SK-N-SH (cell line): ENCODE data around the gene GMPPB. TPM values are rescaled to one million over a fixed set of nuclear protein-coding genes. Genes with fewer than 3 reads are reported as not detected.

Experiments
- CTCF ChIA-PET: fragments of 300-600, 350-600 bp; formaldehyde crosslinking; extraction: SDS; loops from one replicate; lab custom pipeline; 2021; lab: Yijun Ruan, JAX
- POLR2A ChIA-PET: fragments of 350-600 bp; sonication (Branson Sonifier 250); formaldehyde crosslinking; extraction: SDS; loops from one replicate; lab custom pipeline; 2020; ENCODE audit warnings: antibody characterized with exemption, inconsistent platforms; lab: Yijun Ruan, JAX
- DNase-seq: peaks from one replicate; pipeline ENCODE4 v3.0.0; 2012
- H2AFZ ChIP-seq: fragments of 200-600 bp; sonication (generic); 2 replicates; pipeline ENCODE4 v1.8.1; 2016; ENCODE audit warnings: antibody characterized with exemption, mild to moderate bottlenecking, low read depth
- H3F3A ChIP-seq: fragments of 200-600 bp; sonication (generic); replicated peaks from 2 replicates; pipeline ENCODE3; 2016; ENCODE audit warnings: antibody characterized with exemption, mild to moderate bottlenecking; ENCODE audit not compliant: insufficient read depth
- H3K27ac ChIP-seq, 2 experiments: fragments of 200-500 bp in 1 of 2; fragments of 200-600 bp in 1 of 2; sonication (Bioruptor generic) in 1 of 2; sonication (generic), shearing (Covaris generic) in 1 of 2; 2 replicates each; pipeline versions ENCODE4 v1.5.1 to v1.6.1; 2014 to 2016; ENCODE audit warnings: low read depth in 2 of 2, inconsistent platforms in 1 of 2, low read length in 1 of 2, mild to moderate bottlenecking in 1 of 2, mixed read lengths in 1 of 2
- H3K27me3 ChIP-seq: fragments of 200-600 bp; sonication (generic), shearing (Covaris generic); 2 replicates; pipeline ENCODE4 v1.6.1; 2016; ENCODE audit warnings: mixed run types; ENCODE audit not compliant: insufficient read depth
- H3K36me3 ChIP-seq, 2 experiments: fragments of 200-500 bp in 1 of 2; fragments of 200-600 bp in 1 of 2; sonication (Bioruptor generic) in 1 of 2; sonication (generic) in 1 of 2; replicated peaks in 1 of 2; 2 replicates each; pipeline versions ENCODE3 to v1.5.1; 2014 to 2016; ENCODE audit warnings: low read length in 1 of 2, mild to moderate bottlenecking in 1 of 2; ENCODE audit not compliant: insufficient read depth in 2 of 2, control insufficient read depth in 1 of 2
- H3K4me1 ChIP-seq, 2 experiments: fragments of 200-500 bp in 1 of 2; fragments of 200-600 bp in 1 of 2; sonication (Bioruptor generic) in 1 of 2; sonication (generic), shearing (Covaris generic) in 1 of 2; 2 replicates each; pipeline versions ENCODE4 v1.5.1 to v1.6.1; 2014 to 2016; ENCODE audit warnings: low read depth in 1 of 2, low read length in 1 of 2, mixed run types in 1 of 2; ENCODE audit not compliant: insufficient read depth in 2 of 2, control insufficient read depth in 1 of 2
- H3K4me2 ChIP-seq: fragments of 200-600 bp; sonication (generic), shearing (Covaris generic); 2 replicates; pipeline ENCODE4 v1.6.1; 2017; ENCODE audit warnings: mixed run types
- H3K4me3 ChIP-seq, 2 experiments: fragments of 200-500 bp in 1 of 2; fragments of 200-600 bp in 1 of 2; sonication (Bioruptor generic) in 1 of 2; sonication (generic), shearing (Covaris generic) in 1 of 2; 2 replicates each; pipeline versions ENCODE4 v1.5.1 to v1.8.1; 2014 to 2016; ENCODE audit warnings: low read depth in 2 of 2, inconsistent platforms in 1 of 2, low read length in 1 of 2, mild to moderate bottlenecking in 1 of 2, mixed read lengths in 1 of 2, moderate library complexity in 1 of 2
- H3K79me2 ChIP-seq: fragments of 200-600 bp; sonication (generic); 2 replicates; pipeline ENCODE4 v1.8.1; 2017; ENCODE audit warnings: mild to moderate bottlenecking; ENCODE audit not compliant: insufficient read depth
- H3K9ac ChIP-seq: fragments of 200-600 bp; sonication (generic); 2 replicates; pipeline ENCODE4 v1.6.1; 2017; ENCODE audit warnings: mixed run types
- H3K9me2 ChIP-seq: fragments of 200-600 bp; sonication (generic); 2 replicates; pipeline ENCODE4 v1.6.1; 2017; ENCODE audit warnings: mixed run types
- H3K9me3 ChIP-seq: fragments of 200-600 bp; sonication (generic); 2 replicates; pipeline ENCODE4 v1.6.1; 2017; ENCODE audit warnings: mixed run types, mild to moderate bottlenecking, moderate library complexity
- H4K20me1 ChIP-seq: fragments of 200-600 bp; sonication (generic); 2 replicates; pipeline ENCODE4 v1.6.1; 2017; ENCODE audit warnings: mild to moderate bottlenecking, mixed run types; ENCODE audit not compliant: insufficient read depth
- CHD2 ChIP-seq: fragments of 150-350 bp; IDR thresholded peaks from 2 replicates; pipeline ENCODE4 v1.6.1; 2018; ENCODE audit warnings: low read length; ENCODE audit not compliant: partially characterized antibody
- ELF1 ChIP-seq: IDR thresholded peaks from 2 replicates; pipeline ENCODE4 v1.4.0; 2012
- FOSL2 ChIP-seq: IDR thresholded peaks from 2 replicates; pipeline ENCODE4 v1.4.0; 2012; ENCODE audit warnings: low read depth, mild to moderate bottlenecking, moderate library complexity, borderline replicate concordance
- FOXM1 ChIP-seq: IDR thresholded peaks from 2 replicates; pipeline ENCODE4 v1.4.0; 2012; ENCODE audit warnings: low read depth, mild to moderate bottlenecking
- GABPA ChIP-seq: IDR thresholded peaks from 2 replicates; pipeline ENCODE4 v1.4.0; 2012; ENCODE audit warnings: low read depth, mild to moderate bottlenecking
- GATA2 ChIP-seq: sonication (generic); formaldehyde crosslinking; IDR thresholded peaks from 2 replicates; pipeline ENCODE4 v1.5.0; 2020; ENCODE audit warnings: mild to moderate bottlenecking, missing genetic modification reagents
- MEF2A ChIP-seq: IDR thresholded peaks from 2 replicates; pipeline ENCODE4 v1.4.0; 2012; ENCODE audit warnings: low read depth, borderline replicate concordance
- NRF1 ChIP-seq: IDR thresholded peaks from 2 replicates; pipeline ENCODE4 v1.6.1; 2012; ENCODE audit warnings: low read depth, mild to moderate bottlenecking, low read length
- POLR2AphosphoS5 ChIP-seq: IDR thresholded peaks from 2 replicates; pipeline ENCODE4 v1.6.1; 2012; ENCODE audit warnings: low read depth, low read length
- RCOR1 ChIP-seq: fragments of 150-350 bp; IDR thresholded peaks from 2 replicates; pipeline ENCODE4 v1.6.1; 2017; ENCODE audit warnings: antibody characterized with exemption, low read length
- RFX5 ChIP-seq: IDR thresholded peaks from 2 replicates; pipeline ENCODE4 v1.6.1; 2012; ENCODE audit warnings: mild to moderate bottlenecking, improper control_type of control experiment, low read length
- RXRA ChIP-seq: IDR thresholded peaks from 2 replicates; pipeline ENCODE4 v1.4.0; 2012; ENCODE audit warnings: low read depth, mild to moderate bottlenecking, borderline replicate concordance
- TAF1 ChIP-seq: IDR thresholded peaks from 2 replicates; pipeline ENCODE4 v1.6.1; 2012; ENCODE audit warnings: low read depth, mild to moderate bottlenecking, low read length, moderate library complexity, borderline replicate concordance
- TCF12 ChIP-seq: IDR thresholded peaks from 2 replicates; pipeline ENCODE4 v1.4.0; 2012
- TEAD4 ChIP-seq: IDR thresholded peaks from 2 replicates; pipeline ENCODE4 v1.4.0; 2012; ENCODE audit warnings: mild to moderate bottlenecking, borderline replicate concordance; ENCODE audit not compliant: insufficient read depth
- YY1 ChIP-seq: IDR thresholded peaks from 2 replicates; pipeline ENCODE4 v1.4.0; 2012; ENCODE audit warnings: low read depth, mild to moderate bottlenecking
- WGBS: methylation state at CpG from one replicate; pipeline ENCODE4 v1.1.6; 2017; ENCODE audit warnings: low lambda C conversion rate; 5-methylcytosine and 5-hydroxymethylcytosine counted together
- polyA plus RNA-seq, 3 experiments: library from polyadenylated mRNA; depleted of rRNA; stranded (reverse); fragments of >200 nt; gene quantifications; 2 replicates each; pipeline ENCODE4 v1.2.3, GENCODE V29; 2012
- TF ChIP-seq, protein P1 (sequence below): fragments of 150-350 bp; IDR thresholded peaks from 2 replicates; pipeline ENCODE4 v1.6.1; 2017; ENCODE audit warnings: antibody characterized with exemption, low read length, low read depth, borderline replicate concordance
- TF ChIP-seq, protein P2 (sequence below): IDR thresholded peaks from 2 replicates; pipeline ENCODE4 v1.4.0; 2012; ENCODE audit warnings: low read depth
- TF ChIP-seq, protein P3 (sequence below): fragments of 200-600 bp; sonication (generic); IDR thresholded peaks from 2 replicates; pipeline ENCODE4 v1.6.1; 2017; ENCODE audit warnings: antibody characterized with exemption, mild to moderate bottlenecking, moderate library complexity

The GMPPB gene
- polyA plus RNA-seq, 1 of the 3 experiments (the other 2 are of a cell fraction): 25.1 TPM

DNA sequence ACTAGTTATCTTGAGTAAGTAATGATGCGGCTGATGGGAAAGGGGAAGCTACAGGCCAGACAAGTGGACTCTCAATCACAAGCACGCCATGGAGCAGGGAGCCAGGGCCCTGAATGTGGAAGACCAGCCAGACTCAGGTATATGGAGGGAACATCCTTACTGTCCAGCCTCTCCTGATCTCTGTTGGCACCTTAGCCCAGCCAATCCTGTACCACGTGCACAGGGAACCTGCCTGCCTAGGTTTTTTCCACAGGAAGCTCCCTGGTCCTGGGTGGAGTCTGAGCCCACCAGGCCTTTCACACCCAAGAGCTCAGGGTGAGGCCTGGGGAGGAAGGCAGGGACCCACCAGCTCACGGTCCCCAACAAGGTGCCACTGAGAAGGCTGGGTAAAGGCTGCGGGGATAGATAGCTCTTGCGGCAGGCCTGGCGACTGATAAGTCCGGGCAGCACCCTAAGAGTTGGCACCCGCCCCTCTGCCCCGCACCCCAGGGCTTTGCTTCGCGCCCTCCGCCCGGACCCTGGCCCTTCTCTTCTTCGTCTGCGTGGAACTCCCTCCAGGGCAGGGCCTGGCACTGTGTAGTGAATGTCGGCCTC lies 50.5 kb downstream of the GMPPB start:
- ChIA-PET CTCF (interaction anchor here (0.7 to 5.6 kb wide), 5 partner anchors 32 to 147 kb away, joined by 3 to 299 read pairs (median 5); partner anchors contain the start of gene BSN), POLR2A (interaction anchor here (0.6 to 2.0 kb wide), 4 partner anchors 120 to 203 kb away, joined by 3 to 17 read pairs (median 4); partner anchors contain the start of gene DAG1)
- peak overlapping the region; percentile 83 to 90 for H3K27ac ChIP-seq
- peaks cover 7 to 19% of the 10 kb centered on the region in 2 experiments; a peak in 1 of 4 replicates for H3K4me1 ChIP-seq
- H3K9me3 ChIP-seq: no peaks in the 10 kb centered on the region
- peak overlapping the region; percentile 81; the same call in 1 of the 2 replicates for H2AFZ ChIP-seq
- H4K20me1 ChIP-seq: no peaks in the 10 kb centered on the region
- H3K27me3 ChIP-seq: no peaks in the 10 kb centered on the region
- H3K9me2 ChIP-seq: no peaks in the 10 kb centered on the region
- H3K4me3 ChIP-seq: peak overlapping the region; percentile 83 to 90
- peaks cover 11 to 28% of the 10 kb centered on the region in 2 experiments for H3K36me3 ChIP-seq
- peak overlapping the region; percentile 96 for H3K4me2 ChIP-seq
- WGBS: 19% methylated on average over 8 of the region's 17 CpGs
- peaks cover 5% of the 10 kb centered on the region for H3F3A ChIP-seq
- TF ChIP-seq RCOR1: no peak
- TF ChIP-seq, protein P1, sequence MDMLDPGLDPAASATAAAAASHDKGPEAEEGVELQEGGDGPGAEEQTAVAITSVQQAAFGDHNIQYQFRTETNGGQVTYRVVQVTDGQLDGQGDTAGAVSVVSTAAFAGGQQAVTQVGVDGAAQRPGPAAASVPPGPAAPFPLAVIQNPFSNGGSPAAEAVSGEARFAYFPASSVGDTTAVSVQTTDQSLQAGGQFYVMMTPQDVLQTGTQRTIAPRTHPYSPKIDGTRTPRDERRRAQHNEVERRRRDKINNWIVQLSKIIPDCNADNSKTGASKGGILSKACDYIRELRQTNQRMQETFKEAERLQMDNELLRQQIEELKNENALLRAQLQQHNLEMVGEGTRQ: no peak
- no peak for TF ChIP-seq YY1
- TF ChIP-seq RXRA: no peak
- TF ChIP-seq FOXM1: no peak
- TF ChIP-seq, protein P2, sequence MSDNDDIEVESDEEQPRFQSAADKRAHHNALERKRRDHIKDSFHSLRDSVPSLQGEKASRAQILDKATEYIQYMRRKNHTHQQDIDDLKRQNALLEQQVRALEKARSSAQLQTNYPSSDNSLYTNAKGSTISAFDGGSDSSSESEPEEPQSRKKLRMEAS: no peak
- no peak for TF ChIP-seq ELF1
- no peak for TF ChIP-seq TEAD4
- TF ChIP-seq FOSL2: no peak
- no peak for TF ChIP-seq GATA2
- TF ChIP-seq, protein P3, sequence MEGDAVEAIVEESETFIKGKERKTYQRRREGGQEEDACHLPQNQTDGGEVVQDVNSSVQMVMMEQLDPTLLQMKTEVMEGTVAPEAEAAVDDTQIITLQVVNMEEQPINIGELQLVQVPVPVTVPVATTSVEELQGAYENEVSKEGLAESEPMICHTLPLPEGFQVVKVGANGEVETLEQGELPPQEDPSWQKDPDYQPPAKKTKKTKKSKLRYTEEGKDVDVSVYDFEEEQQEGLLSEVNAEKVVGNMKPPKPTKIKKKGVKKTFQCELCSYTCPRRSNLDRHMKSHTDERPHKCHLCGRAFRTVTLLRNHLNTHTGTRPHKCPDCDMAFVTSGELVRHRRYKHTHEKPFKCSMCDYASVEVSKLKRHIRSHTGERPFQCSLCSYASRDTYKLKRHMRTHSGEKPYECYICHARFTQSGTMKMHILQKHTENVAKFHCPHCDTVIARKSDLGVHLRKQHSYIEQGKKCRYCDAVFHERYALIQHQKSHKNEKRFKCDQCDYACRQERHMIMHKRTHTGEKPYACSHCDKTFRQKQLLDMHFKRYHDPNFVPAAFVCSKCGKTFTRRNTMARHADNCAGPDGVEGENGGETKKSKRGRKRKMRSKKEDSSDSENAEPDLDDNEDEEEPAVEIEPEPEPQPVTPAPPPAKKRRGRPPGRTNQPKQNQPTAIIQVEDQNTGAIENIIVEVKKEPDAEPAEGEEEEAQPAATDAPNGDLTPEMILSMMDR: no peak
- no peak for TF ChIP-seq CHD2
- TF ChIP-seq GABPA: no peak
- no peak for TF ChIP-seq POLR2AphosphoS5
- TF ChIP-seq TCF12: no peak
- no peak for TF ChIP-seq MEF2A
- no peak for TF ChIP-seq NRF1
- no peak for TF ChIP-seq TAF1
- no peak for TF ChIP-seq RFX5
- DNase-seq: no peak
- peaks cover 24% of the 10 kb centered on the region for H3K79me2 ChIP-seq
- H3K9ac ChIP-seq: peak overlapping the region; percentile 86; the same call in 1 of the 2 replicates
